Heart left ventricle (tissue), 13 donors: Measurements from ENCODE around the gene TMEM156.

ENCODE experiments used
- POLR2A ChIP-seq, 2 donors: fragments of 450-650 bp; IDR thresholded peaks; one replicate each; pipeline ENCODE4 v1.6.1; 2017; ENCODE audit warnings: antibody characterized with exemption in 2 of 2, mild to moderate bottlenecking in 2 of 2, moderate library complexity in 2 of 2
- TF ChIP-seq, protein P1 (sequence below), 12 donors: fragments of 200-600 bp; sonication (generic) in 4 of 12; IDR thresholded peaks; one replicate each; pipeline versions ENCODE4 v1.5.0 to v1.8.0; 2018 to 2022; ENCODE audit warnings: antibody characterized with exemption in 12 of 12, mild to moderate bottlenecking in 5 of 12
- donor health status: ischemic (EF 13 %, LVEDD 7.1; RV severe dilation, severe dysfunction).
- donor health status: DM: no; HTN: yes; CAD: no.
- donor health status: DM: no; HTN: no; CAD: no.
- donor health status: ischemic (EF 25% LVEDD 6.9; RV normal size, moderate dysfunction).
- donor health status: ischemic (EF 25% LVEDD 5.7; RV mildly dilated, moderate dysfunction).
- donor health status: ischemic (EF 35%, LVEDD 5.7; RV mildly dilated, moderate dysfunction).
- donor health status: nonischemic (EF 11% LVEDD 7.7; RV severe dilation, severe dysfunction).
- donor health status: DM: yes; HTN: yes; CAD: no.
- donor health status: PGD.
- donor health status: ischemic (EF 29% LVEDD 5.4; RV normal size, mild dysfunction).
- donor health status: nonischemic (EF 23%, LVEDD 6.1; RV moderate dilation, normal function).

DNA sequence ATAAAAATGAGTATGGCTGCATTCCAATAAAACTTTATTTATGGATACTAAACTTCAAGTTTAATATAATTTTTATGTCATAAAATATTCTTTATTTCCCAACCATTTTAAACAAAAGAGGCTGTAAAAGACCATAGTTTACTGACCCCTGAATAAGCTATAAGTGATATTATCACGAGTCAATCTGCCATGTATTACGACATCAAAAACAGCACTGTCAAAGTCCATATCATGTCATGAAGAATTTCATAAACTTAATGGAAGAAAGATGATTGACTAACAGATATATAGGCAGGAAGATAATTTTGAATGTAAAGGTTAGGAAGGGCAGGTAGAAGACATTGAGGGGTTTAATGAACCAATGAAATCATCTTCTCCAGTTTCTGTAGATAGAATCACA is 18.2 kb downstream of the TMEM156 start:
- TF ChIP-seq POLR2A (IDR thresholded peaks at IDR 0.05) = no peak
- TF ChIP-seq, protein P1, sequence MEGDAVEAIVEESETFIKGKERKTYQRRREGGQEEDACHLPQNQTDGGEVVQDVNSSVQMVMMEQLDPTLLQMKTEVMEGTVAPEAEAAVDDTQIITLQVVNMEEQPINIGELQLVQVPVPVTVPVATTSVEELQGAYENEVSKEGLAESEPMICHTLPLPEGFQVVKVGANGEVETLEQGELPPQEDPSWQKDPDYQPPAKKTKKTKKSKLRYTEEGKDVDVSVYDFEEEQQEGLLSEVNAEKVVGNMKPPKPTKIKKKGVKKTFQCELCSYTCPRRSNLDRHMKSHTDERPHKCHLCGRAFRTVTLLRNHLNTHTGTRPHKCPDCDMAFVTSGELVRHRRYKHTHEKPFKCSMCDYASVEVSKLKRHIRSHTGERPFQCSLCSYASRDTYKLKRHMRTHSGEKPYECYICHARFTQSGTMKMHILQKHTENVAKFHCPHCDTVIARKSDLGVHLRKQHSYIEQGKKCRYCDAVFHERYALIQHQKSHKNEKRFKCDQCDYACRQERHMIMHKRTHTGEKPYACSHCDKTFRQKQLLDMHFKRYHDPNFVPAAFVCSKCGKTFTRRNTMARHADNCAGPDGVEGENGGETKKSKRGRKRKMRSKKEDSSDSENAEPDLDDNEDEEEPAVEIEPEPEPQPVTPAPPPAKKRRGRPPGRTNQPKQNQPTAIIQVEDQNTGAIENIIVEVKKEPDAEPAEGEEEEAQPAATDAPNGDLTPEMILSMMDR (IDR thresholded peaks at IDR 0.05) = no peak
